COLO668 (cell line): ENCODE data around the gene CTU2.

ENCODE experiments used
- DNase-seq: peaks from one replicate; lab custom pipeline; 2025; ENCODE audit not compliant: unreplicated experiment; lab: John Stamatoyannopoulos, UW

The CTU2 gene

DNA sequence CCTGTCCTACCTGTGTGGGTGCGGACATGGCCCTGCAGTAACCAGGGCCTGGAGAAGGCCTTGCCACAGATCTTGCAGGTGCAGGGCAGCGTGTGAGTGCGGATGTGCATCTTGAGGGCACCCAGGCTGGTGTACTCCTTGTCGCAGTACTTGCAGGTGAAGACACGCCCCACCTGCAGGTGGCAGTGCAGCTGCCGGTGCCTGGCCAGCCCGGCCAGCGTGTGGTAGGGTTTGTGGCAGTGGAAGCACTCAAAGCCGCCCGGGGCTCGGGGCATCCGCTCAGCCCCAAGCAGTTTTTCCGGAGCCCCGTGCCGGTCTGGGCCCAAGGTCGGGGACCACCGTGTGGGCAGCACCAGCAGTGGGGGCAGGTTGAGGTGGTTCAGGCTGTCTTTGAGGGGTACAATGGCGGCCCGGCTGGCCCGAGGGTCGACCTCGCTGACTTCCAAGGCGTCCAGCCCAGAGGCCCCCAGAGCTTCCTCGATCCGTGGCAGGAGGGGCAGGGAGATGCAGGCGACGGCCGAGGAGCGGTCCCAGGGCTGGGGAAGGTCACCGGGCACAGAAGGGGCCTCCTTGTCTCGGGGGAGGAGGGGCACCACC, 25.1 kb upstream of the CTU2 start:
- DNase-seq, result peak; percentile 52

DNA sequence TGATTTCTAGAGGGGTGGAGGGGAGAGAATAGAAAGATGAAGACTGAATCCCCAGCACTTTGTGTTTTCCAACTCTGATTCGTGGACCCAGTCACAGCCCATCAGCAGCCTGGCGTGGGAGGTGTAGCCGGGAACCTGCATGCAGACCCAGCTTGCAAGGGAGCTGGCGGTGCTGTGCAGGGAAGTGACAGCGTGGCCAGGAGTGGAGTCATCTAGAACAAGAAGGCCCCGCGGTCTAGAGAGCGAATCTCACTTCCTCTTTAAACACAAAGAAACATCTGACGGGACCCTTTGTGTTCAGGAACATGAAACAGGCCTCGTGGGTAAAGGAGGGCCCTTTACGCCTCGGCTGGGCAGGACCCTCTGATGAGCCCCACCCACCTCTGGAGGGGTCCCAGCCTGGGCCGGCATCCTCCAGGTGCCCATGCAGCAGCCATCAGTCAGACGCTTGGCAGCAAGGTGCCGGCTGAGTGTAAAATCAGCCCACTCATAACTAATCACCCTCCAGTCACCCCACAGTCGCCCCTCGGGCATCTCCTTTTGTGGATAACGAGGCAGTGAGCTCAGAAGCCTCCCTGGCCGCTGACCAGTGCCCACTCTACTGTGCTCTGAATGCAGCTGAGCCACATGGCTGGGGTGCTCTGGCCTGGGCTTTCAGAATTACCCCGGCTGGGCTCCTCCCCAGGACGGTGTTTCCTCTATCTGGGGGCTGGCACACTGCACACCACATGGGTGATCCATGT, 24.4 kb upstream of the CTU2 start:
- DNase-seq, result no peak

DNA sequence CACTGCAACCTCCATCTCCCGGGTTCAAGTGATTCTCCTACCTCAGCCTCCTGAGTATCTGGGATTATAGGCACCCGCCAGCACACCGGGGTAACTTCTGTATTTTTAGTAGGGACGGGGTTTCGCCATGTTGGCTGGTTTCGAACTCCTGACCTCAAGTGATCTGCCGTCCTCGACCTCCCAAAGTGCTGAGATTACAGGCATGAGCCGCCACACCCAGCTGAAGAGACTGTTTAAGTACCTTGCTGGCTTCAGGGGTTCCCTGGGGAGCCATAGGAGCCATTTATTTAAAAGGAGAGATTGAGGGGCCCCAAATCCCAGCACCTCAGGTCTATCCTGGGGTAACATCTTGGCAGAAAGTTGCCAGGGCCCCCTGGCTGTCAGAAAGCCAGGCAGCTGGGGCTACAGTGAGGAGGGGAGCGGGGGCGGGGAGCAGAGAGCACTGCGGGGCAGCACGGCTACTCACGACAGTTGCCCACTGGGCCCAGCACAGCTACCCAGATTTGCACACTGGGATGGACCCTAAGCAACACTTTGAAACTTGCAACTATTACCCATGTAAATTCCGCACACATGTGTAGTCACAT, 21.6 kb upstream of the CTU2 start:
- no peak for DNase-seq

DNA sequence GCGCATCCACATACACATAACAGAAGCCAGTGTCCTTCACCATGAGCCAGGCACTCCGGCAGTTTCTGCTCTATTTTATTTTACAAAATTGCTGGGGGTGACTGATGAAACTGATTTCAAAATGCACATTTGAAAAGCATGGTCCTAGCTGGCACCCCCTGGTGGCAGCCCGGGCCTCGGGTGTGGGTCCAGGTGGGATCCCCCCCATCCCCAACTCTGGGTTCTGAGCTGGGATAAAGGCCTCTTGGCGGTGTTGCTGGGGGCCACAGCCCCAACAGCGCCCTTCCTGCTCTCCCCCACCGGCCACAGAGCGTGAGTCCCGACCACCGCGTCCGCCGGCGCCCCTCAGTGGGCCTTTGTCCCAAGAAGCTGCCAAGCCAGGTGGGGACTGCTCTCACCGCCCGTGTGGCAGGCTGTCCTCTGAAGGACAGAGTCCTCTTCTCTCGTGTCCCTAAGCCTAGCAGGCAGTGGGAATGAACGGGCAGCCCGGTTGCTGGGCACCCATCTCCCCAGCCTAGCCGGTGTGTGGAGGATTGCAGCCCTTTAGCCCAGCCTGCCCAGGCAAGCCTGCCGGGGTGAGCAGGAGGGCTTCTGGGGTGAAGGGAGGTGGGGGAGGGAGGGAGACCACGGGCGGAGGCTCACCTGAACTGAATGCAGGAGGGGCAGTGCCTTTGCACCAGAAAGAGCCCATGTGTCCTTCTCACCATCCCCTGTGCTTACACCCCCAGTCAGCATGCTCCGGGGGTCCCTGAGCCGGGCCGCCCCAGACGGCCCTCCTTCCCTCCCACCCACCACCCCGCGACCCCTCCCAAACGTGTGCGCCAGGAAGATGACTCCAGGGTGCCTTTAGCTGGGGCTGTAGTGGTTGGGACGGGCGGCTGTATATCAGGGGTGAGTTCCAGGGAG, 20.9 kb upstream of the CTU2 start:
- DNase-seq, result peak; percentile 42

DNA sequence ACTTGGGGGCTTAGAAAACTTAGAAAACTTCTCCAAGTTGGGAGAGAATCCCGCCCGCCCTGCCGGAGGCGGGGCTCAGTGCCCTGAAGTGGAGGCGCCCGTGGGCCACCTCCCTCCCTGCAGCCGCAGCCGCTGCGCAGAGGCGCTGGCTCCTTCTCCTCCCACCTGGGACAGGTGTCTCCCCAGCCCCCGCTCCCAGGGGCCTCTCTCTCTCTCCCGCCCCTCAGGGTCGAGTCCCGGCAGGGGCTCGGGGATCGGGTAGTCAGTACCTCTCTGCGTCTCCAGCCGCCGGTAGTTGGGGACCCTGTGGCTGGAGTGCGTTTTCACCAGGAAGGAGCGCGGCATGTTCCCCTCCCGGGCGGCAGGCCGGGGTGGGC, 20.3 kb upstream of the CTU2 start:
- DNase-seq, result peak; percentile 83

DNA sequence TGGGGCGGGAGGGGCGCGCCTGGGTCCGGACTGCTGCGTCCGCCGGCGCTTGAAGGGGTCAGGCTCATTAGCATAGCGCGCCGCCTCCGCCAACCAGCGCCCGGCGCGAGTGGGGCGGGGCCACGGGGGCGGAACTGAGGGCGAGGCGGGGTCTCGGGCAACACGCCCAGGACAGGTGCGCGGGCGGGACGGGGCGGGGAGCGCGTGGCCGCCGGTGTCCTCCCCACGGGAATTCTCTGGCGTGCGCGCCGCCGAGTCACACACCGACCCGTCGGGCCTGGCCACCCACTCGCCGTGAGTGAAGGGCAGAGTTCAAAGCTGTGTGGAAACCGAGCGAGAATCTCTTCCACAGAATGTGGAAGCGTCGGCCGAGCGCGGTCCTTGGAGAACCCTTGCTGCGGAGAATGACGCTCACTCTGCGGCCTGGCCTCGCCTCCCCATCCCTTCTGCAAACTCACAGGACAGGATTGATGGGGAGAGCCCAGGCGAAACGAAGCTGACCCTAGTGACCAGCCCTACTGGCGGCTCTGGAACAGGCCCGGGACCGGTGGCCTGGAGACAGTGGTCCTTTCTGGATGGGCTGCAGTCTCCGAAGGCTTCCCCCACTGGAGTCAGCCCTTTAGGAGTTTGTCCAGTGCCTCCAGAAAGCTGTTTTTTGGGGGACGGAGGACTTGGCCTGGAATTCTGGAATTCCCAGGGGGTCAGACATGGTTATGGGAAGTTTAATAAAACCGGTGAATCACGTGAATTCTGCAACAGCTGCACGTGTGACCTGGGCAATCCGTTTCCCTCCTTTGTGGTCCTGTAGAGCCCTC, 19.7 kb upstream of the CTU2 start, which contains the start of gene SNAI3:
Gene SNAI3 (minus strand): TSS at position 69 of the 815 bp plus-strand sequence. CDS start 101 bp downstream, outside the sequence.
- DNase-seq, result peak; percentile 95

DNA sequence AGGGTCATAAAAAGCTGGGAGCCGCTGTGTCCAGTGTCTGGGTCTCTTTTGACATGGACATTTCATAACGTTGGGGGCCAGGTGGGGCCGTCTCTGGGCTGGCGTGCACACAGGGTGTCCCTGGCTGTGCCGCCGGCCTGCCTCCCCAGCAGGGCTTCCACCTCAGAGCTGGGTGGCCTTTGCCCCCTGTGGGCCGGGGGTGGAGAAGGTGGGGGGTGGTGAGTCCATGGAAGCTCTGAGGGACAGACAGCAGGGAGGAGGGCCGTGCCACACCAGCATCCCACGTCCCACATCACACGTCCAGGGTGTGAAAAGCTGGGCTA, 19.1 kb upstream of the CTU2 start:
- DNase-seq, result peak; percentile 38

DNA sequence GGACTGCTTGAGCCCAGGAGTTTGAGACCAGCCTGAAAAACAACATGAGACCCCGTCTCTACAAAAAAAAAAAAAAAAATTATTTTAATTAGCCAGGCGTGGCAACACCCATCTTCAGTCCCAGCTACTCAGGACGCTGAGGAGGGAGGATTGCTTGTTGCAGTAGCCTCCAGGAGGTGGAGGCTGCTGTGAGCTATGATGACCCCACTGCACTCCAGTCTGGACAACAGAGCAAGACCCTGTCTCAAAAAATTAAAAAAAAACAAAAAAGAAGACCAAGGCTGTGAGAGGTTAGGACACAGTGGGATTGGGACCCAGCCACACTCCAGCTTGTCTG, 18.7 kb upstream of the CTU2 start:
- DNase-seq, result no peak

DNA sequence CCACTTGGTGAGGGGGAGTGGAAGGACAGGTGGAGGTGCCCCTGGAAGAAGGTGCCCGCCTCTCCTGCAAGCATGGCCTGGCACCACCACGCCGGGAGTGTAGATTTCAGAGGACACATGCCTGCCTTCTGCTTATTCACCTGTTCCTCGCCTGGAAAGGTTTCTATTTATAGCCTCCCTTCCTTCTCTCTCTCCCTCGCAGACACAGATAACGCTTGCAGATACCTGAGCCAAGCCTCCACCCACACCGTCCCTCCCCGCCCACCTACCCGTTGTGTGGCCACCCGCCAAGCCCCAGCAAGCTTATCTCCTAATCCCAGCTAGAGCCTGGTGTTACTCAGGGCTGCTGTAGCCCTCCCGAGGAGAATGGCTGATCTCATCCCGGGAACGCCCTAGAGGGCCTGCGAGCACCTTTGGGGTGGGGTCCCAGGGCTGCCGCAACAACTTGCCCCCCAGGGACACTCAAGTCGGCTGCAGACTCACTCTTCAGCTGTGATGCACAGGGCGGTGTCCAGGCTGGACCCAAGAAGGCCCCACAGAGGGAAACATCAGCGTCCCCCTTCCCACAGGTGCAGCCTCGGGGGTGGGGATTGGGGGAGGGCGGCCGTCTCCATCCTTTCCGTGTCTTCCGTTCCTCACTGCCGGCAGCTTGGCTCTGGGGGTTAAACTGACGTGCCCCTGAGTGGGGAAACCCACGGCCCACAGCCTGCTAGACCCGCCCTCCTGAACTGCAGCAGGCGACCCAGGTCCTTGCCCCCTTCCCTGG, 18.1 kb upstream of the CTU2 start:
- peak; percentile 81 for DNase-seq

DNA sequence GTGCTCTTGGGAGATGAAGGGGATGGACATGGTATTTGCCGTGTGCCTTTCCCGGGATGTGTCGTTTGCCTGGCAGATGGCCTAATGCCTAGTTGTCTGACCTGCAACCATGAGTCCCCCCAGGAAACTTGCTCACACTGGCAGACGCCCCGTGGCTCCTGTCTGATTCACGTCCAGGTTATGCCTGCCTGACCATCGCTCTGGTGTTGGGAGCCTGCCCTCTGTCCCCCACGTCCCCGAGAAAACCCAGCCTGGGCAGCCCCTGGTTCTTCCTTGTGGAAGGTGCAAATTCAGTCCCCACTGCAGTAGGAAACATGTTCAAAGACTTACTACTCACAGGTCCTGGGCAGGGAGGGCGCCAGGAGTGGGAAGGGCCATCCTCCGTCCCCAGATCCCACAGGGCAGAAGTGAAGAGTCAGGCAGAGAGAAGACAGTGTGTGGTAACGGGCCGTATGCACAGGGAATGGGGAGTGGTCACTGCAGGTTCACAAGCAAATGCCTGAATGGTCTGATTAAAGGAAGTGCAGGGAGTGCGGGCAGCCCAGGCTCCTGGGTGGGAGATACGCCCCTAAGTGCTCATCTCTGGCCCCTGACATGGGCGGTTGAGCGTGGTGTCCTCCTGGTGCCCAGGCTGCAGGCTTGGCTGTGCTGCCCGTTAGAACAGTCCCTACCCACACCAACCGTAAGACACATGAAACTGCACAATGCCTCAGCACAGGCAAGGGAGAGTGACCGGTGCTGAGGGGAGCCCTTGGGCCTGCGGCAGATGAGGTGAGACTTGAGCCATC, 15.8 kb upstream of the CTU2 start:
- no peak for DNase-seq

DNA sequence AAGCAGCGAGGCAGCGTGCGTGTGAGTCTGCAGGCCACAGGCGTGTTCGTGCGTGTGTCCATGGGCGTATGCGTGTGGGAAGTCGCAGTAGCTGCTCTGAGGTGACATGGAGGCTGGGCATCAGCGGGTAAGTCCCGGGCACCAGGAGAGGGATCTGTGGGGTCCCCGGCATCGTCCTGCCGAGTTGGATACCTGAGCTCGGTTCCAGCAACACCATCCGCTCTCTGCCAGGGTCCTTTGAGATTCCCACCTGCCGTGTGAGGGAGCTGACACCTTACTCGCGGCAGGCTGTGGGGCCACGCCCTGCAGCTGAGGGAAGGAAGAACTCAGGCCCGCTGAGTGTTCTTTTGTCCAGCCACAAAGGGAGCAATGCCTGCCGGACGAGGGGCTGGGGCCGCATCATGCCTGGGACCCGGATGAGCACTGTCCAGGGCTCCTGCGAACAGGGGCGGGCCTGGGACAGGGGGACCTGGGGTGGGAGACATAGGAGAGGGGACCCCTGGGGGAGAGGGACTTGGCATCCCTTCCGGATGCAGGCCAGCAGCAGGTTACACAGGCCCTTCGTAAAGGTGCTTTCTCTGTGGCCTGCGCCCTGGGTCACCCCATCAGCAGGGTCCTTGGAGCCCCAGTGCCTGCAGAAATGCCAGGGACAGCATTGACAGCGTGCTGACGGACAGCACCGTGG, 15.0 kb upstream of the CTU2 start:
- DNase-seq, result peak; percentile 9

DNA sequence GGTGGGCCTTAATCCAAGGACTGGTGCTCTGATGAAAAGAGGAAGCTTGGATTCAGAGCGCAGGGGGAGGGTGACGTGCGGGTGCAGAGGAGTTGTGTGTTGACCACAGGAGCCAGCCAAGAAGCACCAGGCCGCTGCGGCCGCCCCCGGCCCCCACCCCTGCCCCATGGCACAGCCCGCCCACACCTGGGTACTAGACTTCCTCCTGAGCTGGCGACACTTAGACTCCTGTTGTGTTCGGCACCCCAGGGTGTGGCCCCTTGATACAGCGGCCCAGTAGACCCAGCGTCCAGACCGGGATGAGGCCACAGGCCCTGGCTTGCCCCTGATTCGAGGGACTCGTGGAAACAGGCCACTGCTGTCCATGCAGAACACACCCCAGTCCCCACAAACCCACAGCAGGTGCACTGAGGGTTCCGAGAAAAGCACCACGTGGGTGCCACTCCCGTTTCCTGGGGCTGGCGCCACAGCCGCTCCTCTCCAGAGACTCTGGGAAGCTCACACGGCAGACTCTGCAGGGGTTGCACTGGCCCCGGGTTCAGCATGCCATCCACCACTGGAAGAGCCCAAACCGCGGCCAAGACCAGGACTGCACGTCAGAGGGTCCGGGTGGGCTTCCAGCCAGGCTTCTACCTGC, 14.3 kb upstream of the CTU2 start:
- peak; percentile 7 for DNase-seq

DNA sequence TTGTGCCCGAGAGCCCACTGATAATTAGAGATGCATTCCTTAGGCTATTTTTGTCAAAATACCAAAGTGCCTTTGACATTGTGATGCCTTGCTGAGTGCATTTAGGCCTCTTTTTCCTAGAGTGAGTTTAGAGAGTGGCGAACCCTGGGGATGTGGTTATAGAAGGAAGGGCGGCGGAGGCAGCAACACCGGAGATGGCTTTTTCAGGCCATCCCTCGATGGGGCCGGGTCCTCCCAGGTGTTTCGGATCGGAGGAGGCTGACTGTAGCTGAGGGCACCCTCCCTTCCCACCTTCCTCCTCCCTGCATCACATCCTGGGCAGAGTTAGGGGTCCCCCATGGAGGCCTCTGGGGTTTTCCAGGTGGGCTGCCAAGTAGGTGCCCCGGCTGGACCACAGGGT, 13.4 kb upstream of the CTU2 start:
- no peak for DNase-seq

DNA sequence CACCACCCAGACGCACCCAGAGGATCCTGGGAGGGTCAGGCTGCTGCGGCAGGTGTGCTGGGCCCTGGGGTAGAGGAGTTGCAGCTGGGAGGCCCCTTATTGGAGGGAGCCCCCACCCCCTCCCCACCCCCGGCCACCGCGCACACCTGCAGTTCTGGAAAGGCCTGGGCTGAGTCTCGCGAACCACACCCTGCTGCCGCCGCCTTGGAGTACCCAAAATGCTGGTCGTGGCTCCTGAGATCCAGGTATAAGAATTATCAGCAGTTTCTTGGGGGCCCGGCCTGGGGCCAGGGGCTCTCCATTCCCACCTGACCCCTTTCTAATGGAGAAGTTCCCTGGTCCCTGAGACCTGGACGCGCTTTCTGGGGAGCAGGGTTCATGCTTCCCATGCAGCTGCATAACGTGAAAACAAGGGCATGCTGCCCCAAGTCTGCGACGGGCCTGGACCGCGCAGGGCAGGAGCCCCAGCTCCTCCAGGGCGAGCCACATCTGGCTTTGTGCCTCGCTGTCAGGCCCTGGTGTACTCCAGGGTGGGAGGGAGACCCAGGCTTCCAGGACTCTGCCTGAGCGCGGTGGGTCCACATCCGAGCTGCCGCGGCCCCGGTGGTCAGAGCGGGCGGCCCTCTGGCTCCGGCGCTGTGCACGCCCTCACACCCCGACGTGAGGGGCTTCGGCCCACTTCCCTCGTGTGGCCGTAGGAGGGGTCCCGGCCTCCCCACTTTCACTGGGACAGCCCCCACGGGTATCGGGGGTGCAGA, 12.7 kb upstream of the CTU2 start:
- peak; percentile 31 for DNase-seq

DNA sequence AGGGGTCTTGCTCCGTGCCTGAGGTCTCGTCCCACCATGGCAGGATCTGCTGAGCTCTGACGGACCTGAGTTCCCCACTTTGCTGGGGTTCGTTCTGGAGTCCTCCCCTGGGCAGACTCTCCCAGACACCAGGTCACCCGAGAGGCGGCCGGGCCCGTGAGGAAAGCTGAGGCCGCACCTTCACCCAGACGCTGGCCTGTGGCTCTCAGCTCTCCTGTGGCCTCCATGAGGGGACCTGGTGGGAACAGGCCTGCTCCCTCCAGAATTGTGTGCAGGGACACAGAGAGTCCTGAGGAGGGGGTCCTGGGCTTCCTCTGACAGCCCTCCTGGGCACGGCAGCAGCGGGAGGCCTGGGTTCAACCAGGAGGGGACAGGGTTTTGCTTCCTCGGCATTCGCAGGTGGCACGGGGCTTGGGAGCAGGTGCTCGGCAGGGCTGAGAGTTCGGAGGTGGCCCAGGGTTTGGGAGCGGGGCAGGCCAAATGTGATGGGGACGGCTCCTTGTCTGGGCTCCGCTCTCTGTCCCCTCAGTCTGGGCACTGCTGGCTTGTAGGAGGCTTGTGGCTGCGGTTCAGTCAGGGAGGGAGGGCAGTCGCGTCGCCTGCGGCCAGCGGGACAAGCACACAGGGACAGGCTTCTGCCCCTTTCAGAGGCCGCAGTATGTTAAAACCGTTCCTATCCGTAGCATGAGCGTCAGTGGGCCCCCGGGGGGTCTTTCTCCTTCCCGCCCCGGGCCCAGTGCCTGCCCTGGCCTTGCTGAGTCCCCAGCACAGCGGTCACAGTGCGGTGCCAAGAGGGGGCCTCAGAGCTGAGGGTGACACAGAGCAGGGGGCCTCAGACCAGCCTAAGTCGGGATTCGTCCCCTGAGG, 11.8 kb upstream of the CTU2 start:
- DNase-seq, result no peak

DNA sequence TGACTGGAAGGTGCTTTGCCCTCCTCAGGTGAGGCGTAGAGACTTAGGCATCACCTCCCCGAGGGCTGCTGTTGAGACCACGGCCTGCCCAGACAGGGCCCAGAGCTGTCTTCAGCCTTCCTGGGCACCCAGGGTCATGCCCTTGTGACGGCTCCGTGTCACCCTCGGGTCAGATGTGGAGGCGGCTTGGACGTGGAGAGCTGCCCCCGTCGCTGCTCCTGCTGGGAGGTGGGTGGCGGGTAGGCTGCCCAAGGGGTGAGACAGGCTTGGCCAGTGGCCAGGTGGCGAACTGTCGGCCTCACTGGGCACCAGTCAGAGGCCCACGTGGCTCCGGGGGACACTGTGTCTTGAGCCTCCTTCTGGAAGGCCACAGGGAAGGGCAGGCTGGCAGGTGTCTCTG, 11.1 kb upstream of the CTU2 start:
- no peak for DNase-seq

DNA sequence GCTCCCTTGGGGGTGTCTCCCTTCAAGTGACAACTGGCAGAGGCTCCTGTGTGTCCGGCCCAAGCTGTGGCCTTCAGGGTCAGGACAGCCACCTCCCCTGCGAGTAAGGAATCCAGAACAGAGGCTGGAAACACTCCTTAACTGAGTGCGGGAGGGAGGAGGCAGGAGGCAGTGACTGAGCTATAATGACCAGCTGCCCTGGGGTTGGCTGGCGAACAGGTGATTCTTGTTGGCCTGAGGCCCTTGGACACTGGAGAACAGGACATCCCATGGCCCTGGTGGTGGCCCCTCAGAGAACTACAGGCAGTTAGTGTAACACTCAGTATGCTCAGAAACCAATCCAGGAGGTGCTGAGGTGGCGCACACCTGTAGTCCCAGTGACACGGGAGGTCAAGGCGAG, 10.6 kb upstream of the CTU2 start:
- DNase-seq, result no peak
